Endothelial cell of umbilical vein (primary cell): ENCODE data around the gene EFHC1. TPM values are rescaled to one million over a fixed set of nuclear protein-coding genes. Genes with fewer than 3 reads are reported as not detected.

Experiments
- BruUV-seq: library from RNA; stranded (reverse); fragments of 400-500 nt; replicated peaks from 2 replicates; lab custom pipeline; 2021; lab: Mats Ljungman, UMichigan
- CTCF ChIA-PET: fragments of 300-600, 350-600 bp; sonication (Branson Sonifier 250); formaldehyde crosslinking; loops from one replicate; lab custom pipeline; 2021; ENCODE audit warnings: antibody characterized with exemption, inconsistent platforms; lab: Charles Lee
- POLR2A ChIA-PET: fragments of 300-600, 350-600 bp; sonication (Branson Sonifier 250); formaldehyde crosslinking; loops from one replicate; lab custom pipeline; 2021; ENCODE audit warnings: antibody characterized with exemption, inconsistent platforms; lab: Charles Lee
- DNase-seq: peaks from one replicate; pipeline ENCODE4 v3.0.0-alpha.2; 2011; ENCODE audit warnings: low read depth, low spot score
- FAIRE-seq: peaks from 2 replicates; lab custom pipeline; 2011; peaks lifted over from hg19 to GRCh38; lab: Jason Lieb, UNC
- H2AFZ ChIP-seq: 2 replicates; pipeline ENCODE4 v1.6.0; 2012; ENCODE audit warnings: low read depth, low read length, control low read depth, inconsistent platforms
- H3K27ac ChIP-seq: 2 replicates; pipeline ENCODE4 v1.5.1; 2011; ENCODE audit warnings: low read depth, mild to moderate bottlenecking, control low read depth, low read length, moderate library complexity; ENCODE audit not compliant: insufficient read depth
- H3K27me3 ChIP-seq, 2 experiments: 2 replicates each; pipeline versions ENCODE4 v1.6.0 to v1.6.1; 2011; ENCODE audit warnings: low read length in 2 of 2, mixed read lengths in 1 of 2; ENCODE audit not compliant: control insufficient read depth in 2 of 2, insufficient read depth in 2 of 2
- H3K36me3 ChIP-seq, 2 experiments: 2 replicates in 1 of 2; 3 replicates in 1 of 2; pipeline ENCODE4 v1.5.1; 2011; ENCODE audit warnings: low read length in 2 of 2, mild to moderate bottlenecking in 1 of 2, moderate library complexity in 1 of 2; ENCODE audit not compliant: control insufficient read depth in 2 of 2, insufficient read depth in 2 of 2; ENCODE audit errors: extremely low read depth in 1 of 2
- H3K4me1 ChIP-seq: 3 replicates; pipeline ENCODE4 v1.5.1; 2011; ENCODE audit warnings: mild to moderate bottlenecking, low read length; ENCODE audit not compliant: control insufficient read depth, insufficient read depth; ENCODE audit errors: extremely low read depth
- H3K4me2 ChIP-seq: 2 replicates; pipeline ENCODE4 v1.6.1; 2011; ENCODE audit warnings: low read length, control low read depth, mixed read lengths; ENCODE audit not compliant: insufficient read depth
- H3K4me3 ChIP-seq, 3 experiments: fragments of 200-600 bp in 1 of 3; sonication (generic), shearing (Covaris generic) in 1 of 3; replicated peaks in 1 of 3; 2 replicates each; pipeline ENCODE4 v1.5.1; 2011 to 2016; ENCODE audit warnings: control low read depth in 3 of 3, low read length in 3 of 3, mild to moderate bottlenecking in 2 of 3, inconsistent platforms in 1 of 3, low read depth in 1 of 3, moderate library complexity in 1 of 3; ENCODE audit not compliant: insufficient read depth in 1 of 3
- H3K79me2 ChIP-seq: 2 replicates; pipeline ENCODE4 v1.6.0; 2012; ENCODE audit warnings: low read length, inconsistent platforms; ENCODE audit not compliant: control insufficient read depth, insufficient read depth
- H3K9ac ChIP-seq: replicated peaks from 2 replicates; pipeline ENCODE3; 2011; ENCODE audit warnings: low read length, control low read depth; ENCODE audit not compliant: insufficient read depth; ENCODE audit errors: extremely low read depth
- H3K9me1 ChIP-seq: replicated peaks from 3 replicates; pipeline ENCODE4 v1.6.0; 2011; ENCODE audit warnings: mild to moderate bottlenecking, low read length; ENCODE audit not compliant: control insufficient read depth, insufficient read depth; ENCODE audit errors: extremely low read depth
- H3K9me3 ChIP-seq: replicated peaks from 2 replicates; pipeline ENCODE4 v1.5.1; 2012; ENCODE audit warnings: low read length, inconsistent platforms; ENCODE audit not compliant: control insufficient read depth, insufficient read depth
- H4K20me1 ChIP-seq: replicated peaks from 2 replicates; pipeline ENCODE3; 2011; ENCODE audit warnings: mild to moderate bottlenecking, low read length; ENCODE audit not compliant: control insufficient read depth, insufficient read depth; ENCODE audit errors: extremely low read depth
- CTCF ChIP-seq, 2 donors: IDR thresholded peaks; 1 replicate in 1 of 2; 2 replicates in 1 of 2; pipeline ENCODE4 v1.5.1; 2011; ENCODE audit warnings: low read length in 2 of 2, mild to moderate bottlenecking in 2 of 2, moderate library complexity in 2 of 2, control low read depth in 1 of 2, inconsistent platforms in 1 of 2, low read depth in 1 of 2; ENCODE audit not compliant: insufficient read depth in 1 of 2; ENCODE audit errors: extremely low read depth in 1 of 2
- EZH2 ChIP-seq: IDR thresholded peaks from 2 replicates; pipeline ENCODE4 v1.6.1; 2012; ENCODE audit warnings: borderline replicate concordance, low read depth, mild to moderate bottlenecking, moderate library complexity, low read length, inconsistent platforms; ENCODE audit not compliant: severe bottlenecking
- FOS ChIP-seq: IDR thresholded peaks from 2 replicates; pipeline ENCODE4 v1.6.1; 2011; ENCODE audit warnings: mild to moderate bottlenecking, low read length, moderate library complexity, borderline replicate concordance; ENCODE audit not compliant: insufficient read depth
- GATA2 ChIP-seq: IDR thresholded peaks from 2 replicates; pipeline ENCODE4 v1.7.0; 2011; ENCODE audit warnings: low read depth, mild to moderate bottlenecking, moderate library complexity, mixed read lengths, low read length; ENCODE audit not compliant: insufficient read length, insufficient read depth
- JUN ChIP-seq: IDR thresholded peaks from 2 replicates; pipeline ENCODE4 v1.6.1; 2011; ENCODE audit warnings: borderline replicate concordance, low read depth; ENCODE audit not compliant: insufficient read length, insufficient read depth
- MAX ChIP-seq: IDR thresholded peaks from 2 replicates; pipeline ENCODE4 v1.6.1; 2011; ENCODE audit not compliant: insufficient read depth, insufficient read length
- MYC ChIP-seq: IDR thresholded peaks from one replicate; pipeline ENCODE4 v1.6.1; 2011; ENCODE audit warnings: mild to moderate bottlenecking, low read depth, low read length
- POLR2A ChIP-seq: IDR thresholded peaks from 2 replicates; pipeline ENCODE4 v1.6.1; 2012; ENCODE audit warnings: low read depth, mild to moderate bottlenecking, control low read depth, low read length
- POLR2AphosphoS5 ChIP-seq: IDR thresholded peaks from 2 replicates; pipeline ENCODE4 v1.6.1; 2012; ENCODE audit warnings: low read depth, mild to moderate bottlenecking, control low read depth, low read length, moderate library complexity; ENCODE audit not compliant: insufficient read depth
- dilution Hi-C: fragments of 300-500 bp; cut with MboI; formaldehyde crosslinking; loops from one replicate; pipeline ENCODE4 v1.15.0; 2019; ENCODE audit warnings: low sequenced_read_pairs; ENCODE audit not compliant: extremely low pct_ligation_motif_present
- intact Hi-C: fragments of 100-400 bp; cut with micrococcal nuclease; formaldehyde crosslinking; loops from one replicate; pipeline ENCODE4 v1.10.0; 2022
- polyA plus RNA-seq, 4 experiments: library from polyadenylated mRNA; depleted of rRNA in 3 of 4; stranded (reverse) in 3 of 4; unstranded in 1 of 4; fragments of >200 nt; gene quantifications; 2 replicates each; pipeline versions ENCODE4 v1.2.1 to v1.2.3, GENCODE V29; 2011 to 2012; ENCODE audit warnings: missing spikeins in 1 of 4
- total RNA-seq: library from RNA; stranded (reverse); gene quantifications from 2 replicates; pipeline ENCODE4 v1.2.3, GENCODE V29; 2021

Gene EFHC1
- total and polyA plus RNA-seq, 2 donors (not counting 3 experiments of a cell fraction or from before 2014, with no cell fraction given): 14.6 to 17.6 TPM

- no peaks in the 10 kb centered on the region for H4K20me1 ChIP-seq
- no peaks in the 10 kb centered on the region for H3K9me1 ChIP-seq
- H3K27ac ChIP-seq: no peak overlapping the region
- CTCF ChIA-PET: interaction anchor here (1.2 kb wide), 1 partner anchor 86 kb away, joined by 4 read pairs; no protein-coding TSS in a partner anchor
- POLR2A ChIA-PET: no interaction called here
- no peak for FAIRE-seq
- H3K27me3 ChIP-seq: no peaks in the 10 kb centered on the region
- H3K4me1 ChIP-seq: peaks cover 68% of the 10 kb centered on the region
- intact Hi-C loops: no loop called here
- DNase-seq: no peak
- BruUV-seq: no TSS peak
- H3K79me2 ChIP-seq: peaks cover 96% of the 10 kb centered on the region
- dilution Hi-C loops: no loop called here
- H2AFZ ChIP-seq: no peak overlapping the region
- H3K9me3 ChIP-seq: no peaks in the 10 kb centered on the region
- no peak overlapping the region for H3K9ac ChIP-seq
- H3K36me3 ChIP-seq: no peaks in the 10 kb centered on the region
- no peak overlapping the region for H3K4me2 ChIP-seq
- no peak for TF ChIP-seq CTCF (IDR thresholded peaks at IDR 0.05; ENCODE audit: extremely low read depth in 1 of 2, insufficient read depth in 1 of 2, low read depth in 1 of 2, low read length in 2 of 2)
- no peak for TF ChIP-seq FOS
- no peak for TF ChIP-seq MYC
- TF ChIP-seq POLR2AphosphoS5: no peak
- TF ChIP-seq EZH2: no peak
- TF ChIP-seq GATA2: no peak
- no peak for TF ChIP-seq POLR2A
- TF ChIP-seq MAX: no peak
- TF ChIP-seq JUN: no peak
- H3K4me3 ChIP-seq: no peak overlapping the region
Measured at GRCh38 chr6:52566201-52566600, 146.1 kb downstream of the EFHC1 start.
